ENCODE results near the gene CA11. TPM values are rescaled to one million over a fixed set of nuclear protein-coding genes. Genes with fewer than 3 reads are reported as not detected.

CA11 gene
- total and polyA plus RNA-seq, 2 experiments from 2014 or later: 15.6 to 26.3 TPM

- Histone ChIP-seq H3K4me3 (no peak overlapping the region), H3K27ac (no peak overlapping the region), H3K4me1 (ENCODE audit: low read depth) (no peaks in the 10 kb centered on the region), H3K27me3 (no peaks in the 10 kb centered on the region), H3K36me3 (no peaks in the 10 kb centered on the region), H3K9me3 (ENCODE audit: low read depth) (no peaks in the 10 kb centered on the region)
- DNase-seq (ENCODE audit: low read depth in 1 of 2, low spot score in 1 of 2): no peak
- TF ChIP-seq, protein P1, sequence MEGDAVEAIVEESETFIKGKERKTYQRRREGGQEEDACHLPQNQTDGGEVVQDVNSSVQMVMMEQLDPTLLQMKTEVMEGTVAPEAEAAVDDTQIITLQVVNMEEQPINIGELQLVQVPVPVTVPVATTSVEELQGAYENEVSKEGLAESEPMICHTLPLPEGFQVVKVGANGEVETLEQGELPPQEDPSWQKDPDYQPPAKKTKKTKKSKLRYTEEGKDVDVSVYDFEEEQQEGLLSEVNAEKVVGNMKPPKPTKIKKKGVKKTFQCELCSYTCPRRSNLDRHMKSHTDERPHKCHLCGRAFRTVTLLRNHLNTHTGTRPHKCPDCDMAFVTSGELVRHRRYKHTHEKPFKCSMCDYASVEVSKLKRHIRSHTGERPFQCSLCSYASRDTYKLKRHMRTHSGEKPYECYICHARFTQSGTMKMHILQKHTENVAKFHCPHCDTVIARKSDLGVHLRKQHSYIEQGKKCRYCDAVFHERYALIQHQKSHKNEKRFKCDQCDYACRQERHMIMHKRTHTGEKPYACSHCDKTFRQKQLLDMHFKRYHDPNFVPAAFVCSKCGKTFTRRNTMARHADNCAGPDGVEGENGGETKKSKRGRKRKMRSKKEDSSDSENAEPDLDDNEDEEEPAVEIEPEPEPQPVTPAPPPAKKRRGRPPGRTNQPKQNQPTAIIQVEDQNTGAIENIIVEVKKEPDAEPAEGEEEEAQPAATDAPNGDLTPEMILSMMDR (IDR thresholded peaks at IDR 0.05; ENCODE audit: low read depth, low read length): no peak
These were observed 8.5 kb upstream of the CA11 start for GRCh38 chr19:48654299-48655059.

- DNase-seq (ENCODE audit: low read depth in 1 of 2, low spot score in 1 of 2): no peak
- Histone ChIP-seq H3K4me1 (ENCODE audit: low read depth) (no peaks in the 10 kb centered on the region), H3K27ac (no peak overlapping the region), H3K9me3 (ENCODE audit: low read depth) (no peaks in the 10 kb centered on the region), H3K27me3 (no peaks in the 10 kb centered on the region), H3K36me3 (no peaks in the 10 kb centered on the region), H3K4me3 (no peak overlapping the region)
- TF ChIP-seq, protein P1 (IDR thresholded peaks at IDR 0.05; ENCODE audit: low read depth, low read length): no peak
These were observed 5.7 kb upstream of the CA11 start for GRCh38 chr19:48651683-48652048.

DNA sequence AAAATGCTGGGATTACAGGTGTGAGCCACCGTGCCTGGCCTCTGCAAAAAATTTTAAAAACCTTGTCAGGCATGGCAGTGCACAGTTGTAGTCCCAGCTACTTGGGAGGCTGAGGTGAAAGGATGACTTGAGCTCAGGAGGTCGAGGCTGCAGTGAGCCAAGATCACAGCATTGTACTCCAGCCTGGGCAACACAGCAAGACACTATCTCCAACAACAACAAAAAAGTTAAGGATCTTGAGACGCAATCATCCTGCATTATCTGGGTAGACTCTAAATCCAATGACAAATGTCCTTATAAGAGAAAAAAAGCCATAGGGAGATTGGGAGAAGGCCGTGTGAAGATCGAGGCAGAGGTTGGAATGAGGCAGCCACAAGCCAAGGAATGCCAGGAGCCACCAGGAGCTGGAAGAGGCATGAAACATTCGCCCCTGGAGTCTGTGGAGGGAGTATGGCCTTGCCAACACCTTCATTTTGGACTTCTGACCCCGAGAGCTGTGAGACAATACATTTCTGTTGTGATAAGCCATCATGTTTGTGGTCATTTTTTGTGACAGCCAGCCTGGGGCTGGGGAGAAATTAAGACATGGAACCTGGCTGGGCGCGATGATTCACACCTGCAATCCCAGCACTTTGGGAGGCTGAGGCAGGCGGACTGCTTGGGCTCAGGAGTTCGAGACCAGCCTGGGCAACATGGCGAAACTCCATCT, 5.1 kb upstream of the CA11 start:
- no peak overlapping the region for H3K4me3 ChIP-seq
- no peaks in the 10 kb centered on the region for H3K36me3 ChIP-seq
- DNase-seq (ENCODE audit: low read depth in 1 of 2, low spot score in 1 of 2): no peak
- H3K27ac ChIP-seq: no peak overlapping the region
- no peaks in the 10 kb centered on the region for H3K27me3 ChIP-seq
- H3K4me1 ChIP-seq (ENCODE audit: low read depth): no peaks in the 10 kb centered on the region
- TF ChIP-seq, protein P1 (IDR thresholded peaks at IDR 0.05; ENCODE audit: low read depth, low read length): no peak
- H3K9me3 ChIP-seq (ENCODE audit: low read depth): no peaks in the 10 kb centered on the region

DNA sequence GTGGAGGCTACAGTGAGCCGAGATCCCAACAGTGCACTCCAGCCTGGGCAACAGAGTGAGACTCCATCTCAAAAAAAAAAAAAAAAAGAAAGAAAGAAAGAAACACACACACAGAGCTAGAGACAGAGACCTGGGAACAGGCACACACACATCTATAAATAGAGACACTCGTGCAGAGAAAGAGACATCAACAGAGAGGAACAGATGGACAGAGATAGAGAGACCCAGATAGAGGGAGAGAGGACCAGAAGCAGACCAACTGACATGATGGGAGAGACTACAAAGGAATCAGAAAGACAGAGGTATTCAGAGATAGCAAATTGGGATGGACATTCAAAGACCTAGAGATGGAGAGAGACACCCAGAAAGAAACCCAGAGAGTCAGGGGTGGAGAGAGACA, 2.1 kb upstream of the CA11 start:
- H3K4me1 ChIP-seq (ENCODE audit: low read depth): no peaks in the 10 kb centered on the region
- no peak overlapping the region for H3K27ac ChIP-seq
- no peaks in the 10 kb centered on the region for H3K36me3 ChIP-seq
- DNase-seq (ENCODE audit: low read depth in 1 of 2, low spot score in 1 of 2): no peak
- no peaks in the 10 kb centered on the region for H3K27me3 ChIP-seq
- H3K9me3 ChIP-seq (ENCODE audit: low read depth): no peaks in the 10 kb centered on the region
- TF ChIP-seq, protein P1 (IDR thresholded peaks at IDR 0.05; ENCODE audit: low read depth, low read length): no peak
- no peak overlapping the region for H3K4me3 ChIP-seq

DNA sequence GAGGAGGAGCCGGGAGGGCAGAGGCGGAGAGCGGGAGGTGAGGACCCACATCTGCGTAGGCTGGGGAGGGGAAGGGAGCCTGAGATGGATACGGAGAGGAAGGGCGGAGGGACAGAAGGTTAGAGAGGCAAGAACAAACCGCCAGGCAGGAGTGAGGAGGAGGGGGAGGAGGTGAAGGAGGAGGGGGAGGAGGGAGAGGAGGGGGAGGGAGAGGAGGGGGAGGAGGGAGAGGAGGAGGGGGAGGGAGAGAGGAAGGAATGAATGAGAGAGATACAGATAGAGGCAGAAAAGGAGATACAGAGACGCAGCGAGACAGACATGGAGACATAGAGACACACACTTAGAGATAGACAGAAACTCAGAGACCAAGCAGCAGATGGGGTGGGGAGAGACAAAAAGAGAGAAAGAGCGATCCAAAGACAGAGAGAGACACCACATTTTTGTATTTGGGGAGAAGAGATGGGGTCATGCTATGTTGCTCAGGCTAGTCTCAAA, 782 bp upstream of the CA11 start:
- H3K27me3 ChIP-seq: no peaks in the 10 kb centered on the region
- H3K4me1 ChIP-seq (ENCODE audit: low read depth): no peaks in the 10 kb centered on the region
- H3K27ac ChIP-seq: no peak overlapping the region
- TF ChIP-seq, protein P1 (IDR thresholded peaks at IDR 0.05; ENCODE audit: low read depth, low read length): no peak
- DNase-seq (ENCODE audit: low read depth in 1 of 2, low spot score in 1 of 2): no peak
- no peak overlapping the region for H3K4me3 ChIP-seq
- no peaks in the 10 kb centered on the region for H3K9me3 ChIP-seq (ENCODE audit: low read depth)
- H3K36me3 ChIP-seq: no peaks in the 10 kb centered on the region
